Left forelimb (tissue), 1 donor: Measurements from ENCODE around the gene FAM107B.

Experiments used
- DNase-seq: peaks from one replicate; pipeline ENCODE4 v3.0.0-alpha.2; 2018; ENCODE audit warnings: low spot score

FAM107B gene

GRCh38 chr10:14534152-14534551, 240.5 kb downstream of the FAM107B start:
- DNase-seq = no peak

- DNase-seq = no peak
Observed at GRCh38 chr10:14533295-14533694, 241.4 kb downstream of the FAM107B start.

- no peak for DNase-seq
Observed at GRCh38 chr10:14532473-14533251, 242.0 kb downstream of the FAM107B start.

GRCh38 chr10:14531974-14532373, 242.7 kb downstream of the FAM107B start:
- DNase-seq = no peak

GRCh38 chr10:14530465-14530864, 244.2 kb downstream of the FAM107B start:
- DNase-seq = peak; percentile 14

- no peak for DNase-seq
Observed at GRCh38 chr10:14529351-14529750, 245.3 kb downstream of the FAM107B start.

- DNase-seq = no peak
Observed at GRCh38 chr10:14528450-14528849, 246.2 kb downstream of the FAM107B start.

GRCh38 chr10:14527915-14528314, 246.8 kb downstream of the FAM107B start:
- no peak for DNase-seq

GRCh38 chr10:14527134-14527844, 247.4 kb downstream of the FAM107B start:
- no peak for DNase-seq

- no peak for DNase-seq
Observed at GRCh38 chr10:14526326-14526725, 248.4 kb downstream of the FAM107B start.

- no peak for DNase-seq
Observed at GRCh38 chr10:14524691-14525324, 249.9 kb downstream of the FAM107B start.

- no peak for DNase-seq
Observed at GRCh38 chr10:14523286-14523685, 251.4 kb downstream of the FAM107B start.

- DNase-seq = no peak
Observed at GRCh38 chr10:14519785-14520184, 254.9 kb downstream of the FAM107B start.

GRCh38 chr10:14518149-14518548, 256.5 kb downstream of the FAM107B start:
- no peak for DNase-seq

GRCh38 chr10:14513123-14513522, 261.6 kb downstream of the FAM107B start:
- DNase-seq = no peak

- no peak for DNase-seq
Observed at GRCh38 chr10:14510346-14510745, 264.4 kb downstream of the FAM107B start.

GRCh38 chr10:14508725-14509124, 266.0 kb downstream of the FAM107B start:
- peak; percentile 90 for DNase-seq

GRCh38 chr10:14507781-14508180, 266.9 kb downstream of the FAM107B start:
- DNase-seq = no peak

GRCh38 chr10:14507176-14507575, 267.5 kb downstream of the FAM107B start:
- DNase-seq = no peak

GRCh38 chr10:14502431-14502830, 272.3 kb downstream of the FAM107B start:
- no peak for DNase-seq

GRCh38 chr10:14500172-14500765, 274.4 kb downstream of the FAM107B start:
- no peak for DNase-seq

- DNase-seq = no peak
Observed at GRCh38 chr10:14499601-14499904, 275.1 kb downstream of the FAM107B start.

GRCh38 chr10:14498326-14498725, 276.4 kb downstream of the FAM107B start:
- DNase-seq = no peak
